Upper lobe of left lung (tissue), 6 donors: ENCODE measurements around the gene HPS6. TPM values are rescaled to one million over a fixed set of nuclear protein-coding genes. Genes with fewer than 3 reads are reported as not detected.

Experiments used
- ATAC-seq, 2 donors: fragments of 200-7000 bp; cut with Tn5 transposase; one replicate each; pipeline ENCODE4 v1.9.1; 2022; ENCODE audit warnings: mild to moderate bottlenecking in 2 of 2, moderate library complexity in 2 of 2; ENCODE audit not compliant: low FRiP score in 2 of 2
- DNase-seq, 2 donors: peaks; one replicate each; pipeline ENCODE4 v3.0.0-alpha.2; 2019 to 2020
- H3K27ac ChIP-seq, 4 donors: fragments of 200-600 bp; sonication (generic); one replicate each; pipeline ENCODE4 v1.5.1; 2016 to 2019
- H3K27me3 ChIP-seq, 4 donors: fragments of 200-600 bp; sonication (generic); one replicate each; pipeline ENCODE4 v1.5.1; 2017 to 2019
- H3K36me3 ChIP-seq, 4 donors: fragments of 200-600 bp; sonication (generic); one replicate each; pipeline ENCODE4 v1.5.1; 2016 to 2019
- H3K4me1 ChIP-seq, 4 donors: fragments of 200-600 bp; sonication (generic); one replicate each; pipeline ENCODE4 v1.5.1; 2018 to 2019
- H3K4me3 ChIP-seq, 4 donors: fragments of 200-600 bp; sonication (generic); one replicate each; pipeline ENCODE4 v1.5.1; 2017 to 2019; ENCODE audit warnings: mild to moderate bottlenecking in 2 of 4, moderate library complexity in 1 of 4
- H3K9me3 ChIP-seq, 4 donors: fragments of 200-600 bp; sonication (generic); one replicate each; pipeline ENCODE4 v1.5.1; 2018 to 2019
- EP300 ChIP-seq, 4 donors: sonication (generic); formaldehyde crosslinking; IDR thresholded peaks; one replicate each; pipeline ENCODE4 v1.5.1; 2017; ENCODE audit warnings: antibody characterized with exemption in 4 of 4, control low read depth in 2 of 4
- POLR2A ChIP-seq, 4 donors: fragments of 450-650 bp; IDR thresholded peaks; one replicate each; pipeline ENCODE4 v1.5.1; 2016 to 2017; ENCODE audit warnings: antibody characterized with exemption in 4 of 4, mild to moderate bottlenecking in 2 of 4
- POLR2AphosphoS5 ChIP-seq, 2 donors: sonication (generic); formaldehyde crosslinking; IDR thresholded peaks; one replicate each; pipeline ENCODE4 v1.5.1; 2017; ENCODE audit warnings: antibody characterized with exemption in 2 of 2
- WGBS, 2 donors: methylation state at CpG; one replicate each; pipeline ENCODE4 v1.1.5; 2017 to 2018; 5-methylcytosine and 5-hydroxymethylcytosine counted together
- total RNA-seq, 6 donors: library from RNA; depleted of rRNA in 4 of 6; stranded (reverse); fragments of >200 nt in 4 of 6; gene quantifications; one replicate each; pipeline versions ENCODE4 v1.1.0 to v1.2.1, GENCODE V29; 2016 to 2021
- TF ChIP-seq, protein P1 (sequence below), 6 experiments: fragments of 450-650 bp in 4 of 6; fragments of 200-600 bp in 2 of 6; sonication (generic) in 2 of 6; IDR thresholded peaks; one replicate each; pipeline ENCODE4 v1.5.1; 2016 to 2019; ENCODE audit warnings: antibody characterized with exemption in 6 of 6
- donor health status: DM: no; HTN: no; CAD: no; lungs with moderate emphysema.
- donor health status: DM: no; HTN: yes; CAD: no; lungs with severe emphysema.

HPS6 gene
- total RNA-seq, 6 donors from 2014 or later = 20.2 to 39.2 (median 30.1) TPM

DNA sequence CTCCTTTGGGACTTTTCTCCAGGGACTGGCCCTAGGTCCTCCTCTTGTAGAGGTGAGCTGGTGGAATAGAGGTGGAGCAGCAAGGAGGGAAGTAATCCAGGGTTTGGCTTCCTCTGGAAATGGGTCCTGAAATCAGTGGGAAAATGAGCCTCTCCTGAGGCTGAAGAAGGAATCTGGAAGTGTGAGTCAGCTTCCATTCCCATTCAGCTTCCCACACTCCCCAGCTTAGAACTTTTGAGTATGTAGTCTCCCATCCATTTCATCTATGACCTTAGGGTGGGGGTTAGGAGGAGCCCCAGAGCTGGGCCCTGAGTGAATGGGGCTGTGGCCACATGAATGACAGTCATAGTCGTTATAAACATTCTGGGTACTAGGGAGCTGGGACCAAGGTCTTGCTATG lies 37.3 kb downstream of the HPS6 start:
- Histone ChIP-seq H3K27me3 (no peaks in the 10 kb centered on the region), H3K4me1 (no peaks in the 10 kb centered on the region), H3K36me3 (peaks cover 0 to 9% (median 8%) of the 10 kb centered on the region in 4 donors), H3K9me3 (no peaks in the 10 kb centered on the region), H3K4me3 (no peak overlapping the region), H3K27ac (no peak overlapping the region)
- ATAC-seq (no peak), DNase-seq (no peak)
- no peak for TF ChIP-seq POLR2A (IDR thresholded peaks at IDR 0.05)
- TF ChIP-seq POLR2AphosphoS5 (IDR thresholded peaks at IDR 0.05) = no peak
- no peak for TF ChIP-seq EP300 (IDR thresholded peaks at IDR 0.05)
- TF ChIP-seq, protein P1, sequence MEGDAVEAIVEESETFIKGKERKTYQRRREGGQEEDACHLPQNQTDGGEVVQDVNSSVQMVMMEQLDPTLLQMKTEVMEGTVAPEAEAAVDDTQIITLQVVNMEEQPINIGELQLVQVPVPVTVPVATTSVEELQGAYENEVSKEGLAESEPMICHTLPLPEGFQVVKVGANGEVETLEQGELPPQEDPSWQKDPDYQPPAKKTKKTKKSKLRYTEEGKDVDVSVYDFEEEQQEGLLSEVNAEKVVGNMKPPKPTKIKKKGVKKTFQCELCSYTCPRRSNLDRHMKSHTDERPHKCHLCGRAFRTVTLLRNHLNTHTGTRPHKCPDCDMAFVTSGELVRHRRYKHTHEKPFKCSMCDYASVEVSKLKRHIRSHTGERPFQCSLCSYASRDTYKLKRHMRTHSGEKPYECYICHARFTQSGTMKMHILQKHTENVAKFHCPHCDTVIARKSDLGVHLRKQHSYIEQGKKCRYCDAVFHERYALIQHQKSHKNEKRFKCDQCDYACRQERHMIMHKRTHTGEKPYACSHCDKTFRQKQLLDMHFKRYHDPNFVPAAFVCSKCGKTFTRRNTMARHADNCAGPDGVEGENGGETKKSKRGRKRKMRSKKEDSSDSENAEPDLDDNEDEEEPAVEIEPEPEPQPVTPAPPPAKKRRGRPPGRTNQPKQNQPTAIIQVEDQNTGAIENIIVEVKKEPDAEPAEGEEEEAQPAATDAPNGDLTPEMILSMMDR (IDR thresholded peaks at IDR 0.05) = no peak
- WGBS, 2 donors = 69 to 75% methylated on average over 1 of the region's 1 CpG

DNA sequence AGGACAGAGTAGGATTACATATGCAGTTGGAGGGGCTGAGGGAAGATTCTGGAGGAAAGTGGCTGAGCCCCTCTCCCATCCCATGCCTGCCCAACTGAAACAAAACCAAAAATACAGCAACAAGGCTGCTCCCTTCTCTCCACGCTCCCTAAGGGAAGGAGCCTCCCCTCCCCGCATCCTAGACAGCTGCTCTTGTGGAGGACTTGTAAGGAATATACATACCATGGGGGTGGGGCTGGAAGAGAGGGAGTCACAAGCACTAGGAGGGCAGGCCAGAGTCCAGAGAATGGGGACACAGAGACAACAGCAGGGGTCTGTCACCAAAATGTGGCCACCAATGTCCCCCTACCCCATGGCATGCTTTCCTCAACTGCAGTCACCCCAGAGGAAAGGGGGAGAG lies 41.8 kb downstream of the HPS6 start:
- H3K4me1 ChIP-seq = no peaks in the 10 kb centered on the region
- TF ChIP-seq EP300 (IDR thresholded peaks at IDR 0.05) = no peak
- TF ChIP-seq POLR2AphosphoS5 (IDR thresholded peaks at IDR 0.05) = no peak
- ATAC-seq (no peak), DNase-seq (no peak)
- H3K9me3 ChIP-seq = no peaks in the 10 kb centered on the region
- no peak overlapping the region for H3K4me3 ChIP-seq
- WGBS, 2 donors = 80 to 87% methylated on average over 2 of the region's 2 CpGs
- peaks cover 28 to 52% (median 48%) of the 10 kb centered on the region in 4 donors for H3K36me3 ChIP-seq
- no peaks in the 10 kb centered on the region for H3K27me3 ChIP-seq
- H3K27ac ChIP-seq = no peak overlapping the region

DNA sequence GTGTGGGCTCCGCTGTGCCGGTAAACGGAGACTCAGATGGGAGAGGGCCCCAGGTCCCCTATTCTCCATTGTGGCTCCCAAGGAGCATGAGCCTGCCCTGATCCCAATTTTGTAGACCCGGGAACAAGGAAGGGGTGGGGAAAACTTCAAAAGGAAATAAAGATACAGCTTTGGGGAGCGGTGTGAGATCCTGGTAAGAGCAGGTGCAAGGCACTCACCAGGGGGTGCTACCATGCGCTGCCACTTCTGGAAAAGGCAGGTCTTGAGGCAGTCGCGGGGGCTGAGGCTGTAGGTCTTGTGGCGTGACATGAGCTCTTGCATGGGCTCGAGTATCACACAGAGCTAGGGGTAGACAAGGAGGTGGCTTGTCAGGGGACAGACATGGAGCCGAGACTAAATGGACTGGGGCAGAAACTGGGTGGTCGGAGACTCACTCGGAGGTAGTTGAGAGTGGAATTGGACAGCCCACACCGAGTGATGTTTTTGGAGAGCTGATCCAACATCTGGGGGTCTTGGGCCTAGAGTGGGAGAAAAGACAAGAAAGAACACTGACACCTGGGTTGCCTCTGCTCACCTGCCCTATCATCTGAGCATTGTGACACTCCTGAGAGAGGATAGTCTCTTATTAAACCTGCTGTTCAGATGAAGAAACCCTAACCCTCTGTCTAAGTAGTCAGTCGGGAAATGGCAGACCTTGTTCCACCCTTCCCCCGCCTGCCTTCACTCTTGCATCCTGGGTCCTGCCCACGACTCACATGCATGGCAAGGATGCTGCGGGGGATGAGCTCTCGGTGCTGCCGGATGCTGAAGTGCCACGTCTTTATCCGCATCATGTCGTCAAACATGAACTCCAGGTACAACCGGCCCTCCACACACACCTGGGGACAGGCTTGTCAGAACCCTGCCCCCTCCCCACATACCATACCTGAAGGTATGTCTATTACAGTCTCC lies 44.3 kb downstream of the HPS6 start:
- TF ChIP-seq POLR2AphosphoS5 (IDR thresholded peaks at IDR 0.05) = no peak
- TF ChIP-seq, protein P1 (IDR thresholded peaks at IDR 0.05) = no peak
- TF ChIP-seq EP300 (IDR thresholded peaks at IDR 0.05) = no peak
- TF ChIP-seq POLR2A (IDR thresholded peaks at IDR 0.05) = no peak
- Histone ChIP-seq H3K4me3 (no peak overlapping the region), H3K27ac (no peak overlapping the region), H3K9me3 (no peaks in the 10 kb centered on the region), H3K4me1 (peaks cover 19 to 23% (median 22%) of the 10 kb centered on the region in 4 donors), H3K27me3 (no peaks in the 10 kb centered on the region), H3K36me3 (peaks cover 28 to 52% (median 48%) of the 10 kb centered on the region in 4 donors)
- DNase-seq = no peak
- no peak for ATAC-seq
- 90 to 96% methylated on average over 22 to 24 of the region's 24 CpGs for WGBS, 2 donors

DNA sequence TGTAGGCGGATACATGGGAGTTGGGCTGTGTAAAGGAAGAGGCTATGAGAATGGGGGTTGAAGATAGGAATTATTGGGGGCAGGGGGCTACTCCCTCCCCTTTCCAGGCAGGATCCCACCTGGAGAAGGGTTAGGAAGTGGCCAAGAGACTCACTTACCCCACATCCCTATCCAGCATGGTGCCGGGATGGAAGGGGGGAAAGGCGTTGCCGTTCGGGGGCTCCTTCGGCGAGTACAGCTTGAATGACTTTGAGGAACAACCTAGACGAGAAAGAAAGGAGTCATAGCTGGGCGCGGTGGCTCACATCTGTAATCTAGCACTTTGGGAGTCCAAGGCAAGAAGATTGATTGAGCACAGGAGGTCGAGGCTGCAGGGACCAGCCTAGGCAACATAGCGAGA lies 46.1 kb downstream of the HPS6 start:
- no peak for TF ChIP-seq POLR2A (IDR thresholded peaks at IDR 0.05)
- no peak for TF ChIP-seq EP300 (IDR thresholded peaks at IDR 0.05)
- no peak for TF ChIP-seq POLR2AphosphoS5 (IDR thresholded peaks at IDR 0.05)
- TF ChIP-seq, protein P1 (IDR thresholded peaks at IDR 0.05) = no peak
- ATAC-seq (no peak), DNase-seq (no peak)
- H3K36me3 ChIP-seq = peaks cover 28 to 52% (median 48%) of the 10 kb centered on the region in 4 donors
- H3K27me3 ChIP-seq = no peaks in the 10 kb centered on the region
- peaks cover 33 to 39% (median 36%) of the 10 kb centered on the region in 4 donors for H3K4me1 ChIP-seq
- 94 to 97% methylated on average over 12 of the region's 12 CpGs for WGBS, 2 donors
- H3K4me3 ChIP-seq = no peak overlapping the region
- H3K27ac ChIP-seq = no peak overlapping the region
- no peaks in the 10 kb centered on the region for H3K9me3 ChIP-seq

DNA sequence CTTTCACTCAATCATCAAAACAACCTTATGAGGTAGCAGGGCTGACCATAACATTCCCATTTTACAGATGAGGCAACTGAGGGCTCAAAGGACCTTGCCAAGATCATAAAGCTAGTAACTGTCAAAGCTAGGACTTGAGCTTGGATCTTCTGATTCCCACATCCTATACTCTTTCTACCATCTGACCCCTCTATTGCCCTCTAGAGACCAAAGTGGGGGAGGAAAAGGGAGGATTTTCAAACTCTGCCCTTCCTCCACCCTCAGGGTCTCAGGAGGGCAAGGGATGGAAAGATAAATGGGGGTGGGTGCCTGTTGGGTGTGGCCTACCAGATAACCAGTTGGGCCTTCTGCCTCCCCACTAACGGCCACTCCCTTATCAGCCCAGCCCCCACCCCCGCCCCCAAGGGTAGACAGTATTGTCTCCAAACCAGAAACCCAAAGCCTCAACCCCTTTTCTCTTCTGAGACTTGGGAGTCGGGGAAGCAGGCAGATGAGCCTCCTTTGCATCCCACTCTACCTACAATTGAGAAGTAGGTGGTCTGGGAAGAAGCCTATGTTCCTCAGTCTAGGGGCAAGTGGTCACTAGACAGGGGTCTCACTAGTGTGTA lies 47.2 kb downstream of the HPS6 start:
- Histone ChIP-seq H3K27ac (no peak overlapping the region), H3K9me3 (no peaks in the 10 kb centered on the region), H3K27me3 (no peaks in the 10 kb centered on the region), H3K4me1 (peaks cover 43 to 49% (median 46%) of the 10 kb centered on the region in 4 donors), H3K4me3 (no peak overlapping the region), H3K36me3 (peaks cover 28 to 44% (median 41%) of the 10 kb centered on the region in 4 donors)
- TF ChIP-seq, protein P1 (IDR thresholded peaks at IDR 0.05) = no peak
- TF ChIP-seq POLR2AphosphoS5 (IDR thresholded peaks at IDR 0.05) (no peak), EP300 (IDR thresholded peaks at IDR 0.05) (no peak), POLR2A (IDR thresholded peaks at IDR 0.05) (no peak)
- DNase-seq (no peak), ATAC-seq (no peak)
- 49 to 59% methylated on average over 3 of the region's 3 CpGs for WGBS, 2 donors
